SK-N-SH (cell line): Measurements from ENCODE around the gene PTAR1. TPM values are rescaled to one million over a fixed set of nuclear protein-coding genes. Genes with fewer than 3 reads are reported as not detected.

Experiments
- CTCF ChIA-PET: fragments of 300-600, 350-600 bp; formaldehyde crosslinking; extraction: SDS; loops from one replicate; lab custom pipeline; 2021; lab: Yijun Ruan, JAX
- POLR2A ChIA-PET: fragments of 350-600 bp; sonication (Branson Sonifier 250); formaldehyde crosslinking; extraction: SDS; loops from one replicate; lab custom pipeline; 2020; ENCODE audit warnings: antibody characterized with exemption, inconsistent platforms; lab: Yijun Ruan, JAX
- DNase-seq: peaks from one replicate; pipeline ENCODE4 v3.0.0; 2012
- H2AFZ ChIP-seq: fragments of 200-600 bp; sonication (generic); 2 replicates; pipeline ENCODE4 v1.8.1; 2016; ENCODE audit warnings: antibody characterized with exemption, mild to moderate bottlenecking, low read depth
- H3F3A ChIP-seq: fragments of 200-600 bp; sonication (generic); replicated peaks from 2 replicates; pipeline ENCODE3; 2016; ENCODE audit warnings: antibody characterized with exemption, mild to moderate bottlenecking; ENCODE audit not compliant: insufficient read depth
- H3K27ac ChIP-seq, 2 experiments: fragments of 200-500 bp in 1 of 2; fragments of 200-600 bp in 1 of 2; sonication (Bioruptor generic) in 1 of 2; sonication (generic), shearing (Covaris generic) in 1 of 2; 2 replicates each; pipeline versions ENCODE4 v1.5.1 to v1.6.1; 2014 to 2016; ENCODE audit warnings: low read depth in 2 of 2, inconsistent platforms in 1 of 2, low read length in 1 of 2, mild to moderate bottlenecking in 1 of 2, mixed read lengths in 1 of 2
- H3K27me3 ChIP-seq: fragments of 200-600 bp; sonication (generic), shearing (Covaris generic); 2 replicates; pipeline ENCODE4 v1.6.1; 2016; ENCODE audit warnings: mixed run types; ENCODE audit not compliant: insufficient read depth
- H3K36me3 ChIP-seq, 2 experiments: fragments of 200-500 bp in 1 of 2; fragments of 200-600 bp in 1 of 2; sonication (Bioruptor generic) in 1 of 2; sonication (generic) in 1 of 2; replicated peaks in 1 of 2; 2 replicates each; pipeline versions ENCODE3 to v1.5.1; 2014 to 2016; ENCODE audit warnings: low read length in 1 of 2, mild to moderate bottlenecking in 1 of 2; ENCODE audit not compliant: insufficient read depth in 2 of 2, control insufficient read depth in 1 of 2
- H3K4me1 ChIP-seq, 2 experiments: fragments of 200-500 bp in 1 of 2; fragments of 200-600 bp in 1 of 2; sonication (Bioruptor generic) in 1 of 2; sonication (generic), shearing (Covaris generic) in 1 of 2; 2 replicates each; pipeline versions ENCODE4 v1.5.1 to v1.6.1; 2014 to 2016; ENCODE audit warnings: low read depth in 1 of 2, low read length in 1 of 2, mixed run types in 1 of 2; ENCODE audit not compliant: insufficient read depth in 2 of 2, control insufficient read depth in 1 of 2
- H3K4me2 ChIP-seq: fragments of 200-600 bp; sonication (generic), shearing (Covaris generic); 2 replicates; pipeline ENCODE4 v1.6.1; 2017; ENCODE audit warnings: mixed run types
- H3K4me3 ChIP-seq, 2 experiments: fragments of 200-500 bp in 1 of 2; fragments of 200-600 bp in 1 of 2; sonication (Bioruptor generic) in 1 of 2; sonication (generic), shearing (Covaris generic) in 1 of 2; 2 replicates each; pipeline versions ENCODE4 v1.5.1 to v1.8.1; 2014 to 2016; ENCODE audit warnings: low read depth in 2 of 2, inconsistent platforms in 1 of 2, low read length in 1 of 2, mild to moderate bottlenecking in 1 of 2, mixed read lengths in 1 of 2, moderate library complexity in 1 of 2
- H3K79me2 ChIP-seq: fragments of 200-600 bp; sonication (generic); 2 replicates; pipeline ENCODE4 v1.8.1; 2017; ENCODE audit warnings: mild to moderate bottlenecking; ENCODE audit not compliant: insufficient read depth
- H3K9ac ChIP-seq: fragments of 200-600 bp; sonication (generic); 2 replicates; pipeline ENCODE4 v1.6.1; 2017; ENCODE audit warnings: mixed run types
- H3K9me2 ChIP-seq: fragments of 200-600 bp; sonication (generic); 2 replicates; pipeline ENCODE4 v1.6.1; 2017; ENCODE audit warnings: mixed run types
- H3K9me3 ChIP-seq: fragments of 200-600 bp; sonication (generic); 2 replicates; pipeline ENCODE4 v1.6.1; 2017; ENCODE audit warnings: mixed run types, mild to moderate bottlenecking, moderate library complexity
- H4K20me1 ChIP-seq: fragments of 200-600 bp; sonication (generic); 2 replicates; pipeline ENCODE4 v1.6.1; 2017; ENCODE audit warnings: mild to moderate bottlenecking, mixed run types; ENCODE audit not compliant: insufficient read depth
- ELF1 ChIP-seq: IDR thresholded peaks from 2 replicates; pipeline ENCODE4 v1.4.0; 2012
- EP300 ChIP-seq, 2 experiments: IDR thresholded peaks; 2 replicates each; pipeline versions ENCODE4 v1.4.0 to v1.6.1; 2012; ENCODE audit warnings: borderline replicate concordance in 1 of 2, low read depth in 1 of 2, low read length in 1 of 2
- FOSL2 ChIP-seq: IDR thresholded peaks from 2 replicates; pipeline ENCODE4 v1.4.0; 2012; ENCODE audit warnings: low read depth, mild to moderate bottlenecking, moderate library complexity, borderline replicate concordance
- GABPA ChIP-seq: IDR thresholded peaks from 2 replicates; pipeline ENCODE4 v1.4.0; 2012; ENCODE audit warnings: low read depth, mild to moderate bottlenecking
- GATA2 ChIP-seq: sonication (generic); formaldehyde crosslinking; IDR thresholded peaks from 2 replicates; pipeline ENCODE4 v1.5.0; 2020; ENCODE audit warnings: mild to moderate bottlenecking, missing genetic modification reagents
- JUND ChIP-seq: IDR thresholded peaks from 2 replicates; pipeline ENCODE4 v1.4.0; 2012
- MEF2A ChIP-seq: IDR thresholded peaks from 2 replicates; pipeline ENCODE4 v1.4.0; 2012; ENCODE audit warnings: low read depth, borderline replicate concordance
- NFIC ChIP-seq: IDR thresholded peaks from 2 replicates; pipeline ENCODE4 v1.4.0; 2012; ENCODE audit warnings: borderline replicate concordance
- POLR2AphosphoS5 ChIP-seq: IDR thresholded peaks from 2 replicates; pipeline ENCODE4 v1.6.1; 2012; ENCODE audit warnings: low read depth, low read length
- RAD21 ChIP-seq: IDR thresholded peaks from 2 replicates; pipeline ENCODE4 v1.6.1; 2012; ENCODE audit warnings: mild to moderate bottlenecking, low read length
- RCOR1 ChIP-seq: fragments of 150-350 bp; IDR thresholded peaks from 2 replicates; pipeline ENCODE4 v1.6.1; 2017; ENCODE audit warnings: antibody characterized with exemption, low read length
- RXRA ChIP-seq: IDR thresholded peaks from 2 replicates; pipeline ENCODE4 v1.4.0; 2012; ENCODE audit warnings: low read depth, mild to moderate bottlenecking, borderline replicate concordance
- SIN3A ChIP-seq: IDR thresholded peaks from 2 replicates; pipeline ENCODE4 v1.6.1; 2012; ENCODE audit warnings: low read depth, mild to moderate bottlenecking, low read length, moderate library complexity, borderline replicate concordance
- SMC3 ChIP-seq: IDR thresholded peaks from 2 replicates; pipeline ENCODE4 v1.6.1; 2012; ENCODE audit warnings: low read depth, low read length, improper control_type of control experiment
- TAF1 ChIP-seq: IDR thresholded peaks from 2 replicates; pipeline ENCODE4 v1.6.1; 2012; ENCODE audit warnings: low read depth, mild to moderate bottlenecking, low read length, moderate library complexity, borderline replicate concordance
- TCF12 ChIP-seq: IDR thresholded peaks from 2 replicates; pipeline ENCODE4 v1.4.0; 2012
- TEAD4 ChIP-seq: IDR thresholded peaks from 2 replicates; pipeline ENCODE4 v1.4.0; 2012; ENCODE audit warnings: mild to moderate bottlenecking, borderline replicate concordance; ENCODE audit not compliant: insufficient read depth
- YY1 ChIP-seq: IDR thresholded peaks from 2 replicates; pipeline ENCODE4 v1.4.0; 2012; ENCODE audit warnings: low read depth, mild to moderate bottlenecking
- WGBS: methylation state at CpG from one replicate; pipeline ENCODE4 v1.1.6; 2017; ENCODE audit warnings: low lambda C conversion rate; 5-methylcytosine and 5-hydroxymethylcytosine counted together
- polyA plus RNA-seq, 3 experiments: library from polyadenylated mRNA; depleted of rRNA; stranded (reverse); fragments of >200 nt; gene quantifications; 2 replicates each; pipeline ENCODE4 v1.2.3, GENCODE V29; 2012
- TF ChIP-seq, protein P1 (sequence below): fragments of 150-350 bp; IDR thresholded peaks from 2 replicates; pipeline ENCODE4 v1.6.1; 2016; ENCODE audit warnings: mild to moderate bottlenecking, low read depth, low read length
- TF ChIP-seq, protein P2 (sequence below): IDR thresholded peaks from 2 replicates; pipeline ENCODE4 v1.4.0; 2012; ENCODE audit warnings: low read depth, borderline replicate concordance
- TF ChIP-seq, protein P3 (sequence below): IDR thresholded peaks from 2 replicates; pipeline ENCODE4; 2012
- TF ChIP-seq, protein P4 (sequence below): IDR thresholded peaks from 2 replicates; pipeline ENCODE4 v1.4.0; 2012; ENCODE audit warnings: low read depth

The PTAR1 gene
- polyA plus RNA-seq, 1 of the 3 experiments (the other 2 are of a cell fraction), result 4.7 TPM

DNA sequence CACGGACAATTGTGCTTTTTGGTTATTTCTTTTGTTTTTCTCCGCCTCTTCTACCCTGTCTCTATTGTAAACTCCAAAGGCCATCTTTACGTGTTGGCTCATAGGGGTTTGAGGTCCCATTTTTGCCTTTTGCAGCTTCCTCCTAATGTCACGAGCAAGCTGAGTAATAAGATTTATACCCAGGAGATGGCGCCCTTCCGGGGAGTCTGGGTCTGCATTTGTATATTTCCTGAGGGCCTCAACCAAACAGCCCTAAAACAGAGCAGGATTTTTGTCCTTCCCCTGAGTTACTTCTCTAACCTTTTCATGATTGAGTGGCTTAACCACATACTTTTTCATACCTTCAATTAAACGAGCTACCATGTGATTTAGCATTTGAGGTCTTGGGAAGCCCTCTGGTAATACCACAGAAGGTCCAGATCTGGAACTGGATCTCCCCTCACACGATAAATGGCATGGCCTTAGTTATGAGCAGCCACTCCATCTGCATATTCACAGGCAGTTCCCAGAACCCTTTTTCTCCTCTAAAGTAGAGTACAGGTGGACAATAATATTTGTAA is 49.6 kb upstream of the PTAR1 start (continued):
- TF ChIP-seq, protein P1, sequence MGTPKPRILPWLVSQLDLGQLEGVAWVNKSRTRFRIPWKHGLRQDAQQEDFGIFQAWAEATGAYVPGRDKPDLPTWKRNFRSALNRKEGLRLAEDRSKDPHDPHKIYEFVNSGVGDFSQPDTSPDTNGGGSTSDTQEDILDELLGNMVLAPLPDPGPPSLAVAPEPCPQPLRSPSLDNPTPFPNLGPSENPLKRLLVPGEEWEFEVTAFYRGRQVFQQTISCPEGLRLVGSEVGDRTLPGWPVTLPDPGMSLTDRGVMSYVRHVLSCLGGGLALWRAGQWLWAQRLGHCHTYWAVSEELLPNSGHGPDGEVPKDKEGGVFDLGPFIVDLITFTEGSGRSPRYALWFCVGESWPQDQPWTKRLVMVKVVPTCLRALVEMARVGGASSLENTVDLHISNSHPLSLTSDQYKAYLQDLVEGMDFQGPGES, result no peak
- TF ChIP-seq MEF2A (no peak), GATA2 (CRISPR knock-in tag) (no peak), RAD21 (peak; percentile 33), JUND (no peak), TAF1 (no peak)
- TF ChIP-seq, protein P2, sequence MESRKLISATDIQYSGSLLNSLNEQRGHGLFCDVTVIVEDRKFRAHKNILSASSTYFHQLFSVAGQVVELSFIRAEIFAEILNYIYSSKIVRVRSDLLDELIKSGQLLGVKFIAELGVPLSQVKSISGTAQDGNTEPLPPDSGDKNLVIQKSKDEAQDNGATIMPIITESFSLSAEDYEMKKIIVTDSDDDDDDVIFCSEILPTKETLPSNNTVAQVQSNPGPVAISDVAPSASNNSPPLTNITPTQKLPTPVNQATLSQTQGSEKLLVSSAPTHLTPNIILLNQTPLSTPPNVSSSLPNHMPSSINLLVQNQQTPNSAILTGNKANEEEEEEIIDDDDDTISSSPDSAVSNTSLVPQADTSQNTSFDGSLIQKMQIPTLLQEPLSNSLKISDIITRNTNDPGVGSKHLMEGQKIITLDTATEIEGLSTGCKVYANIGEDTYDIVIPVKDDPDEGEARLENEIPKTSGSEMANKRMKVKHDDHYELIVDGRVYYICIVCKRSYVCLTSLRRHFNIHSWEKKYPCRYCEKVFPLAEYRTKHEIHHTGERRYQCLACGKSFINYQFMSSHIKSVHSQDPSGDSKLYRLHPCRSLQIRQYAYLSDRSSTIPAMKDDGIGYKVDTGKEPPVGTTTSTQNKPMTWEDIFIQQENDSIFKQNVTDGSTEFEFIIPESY, result no peak
- TF ChIP-seq, all 33 proteins: peak for 3

DNA sequence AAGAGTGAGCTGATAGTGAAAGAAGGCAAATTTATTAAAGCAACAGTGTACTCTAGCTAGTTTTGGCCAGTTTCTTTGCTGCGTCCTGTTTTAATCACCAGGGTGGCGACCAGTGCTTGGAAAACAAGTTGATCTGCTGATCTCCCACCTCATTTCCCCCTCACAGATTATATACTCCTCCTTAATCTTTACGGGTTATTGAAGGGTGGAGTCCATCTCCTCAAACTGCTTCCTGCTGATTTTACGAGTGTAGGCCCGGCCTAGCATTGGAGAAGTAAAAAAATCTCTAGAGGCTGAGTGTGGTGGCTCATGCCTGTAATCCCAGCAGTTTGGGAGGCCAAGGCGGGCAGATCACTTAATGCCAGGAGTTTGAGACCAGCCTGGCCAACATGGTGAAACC is 46.8 kb upstream of the PTAR1 start:
- H3K4me1 ChIP-seq, result no peaks in the 10 kb centered on the region
- WGBS, result 79% methylated on average over 6 of the region's 6 CpGs
- POLR2A ChIA-PET, result no interaction called here
- no peaks in the 10 kb centered on the region for H4K20me1 ChIP-seq
- CTCF ChIA-PET, result no interaction called here
- no peak for DNase-seq
- H3K4me3 ChIP-seq, result no peak overlapping the region
- no peaks in the 10 kb centered on the region for H3K9me3 ChIP-seq
- no peak overlapping the region for H3K4me2 ChIP-seq
- H3K79me2 ChIP-seq, result no peaks in the 10 kb centered on the region
- H3K36me3 ChIP-seq, result no peaks in the 10 kb centered on the region
- no peaks in the 10 kb centered on the region for H3F3A ChIP-seq
- no peak overlapping the region for H3K9ac ChIP-seq
- no peaks in the 10 kb centered on the region for H3K9me2 ChIP-seq
- H3K27ac ChIP-seq, result no peak overlapping the region
- H2AFZ ChIP-seq, result no peak overlapping the region
- no peaks in the 10 kb centered on the region for H3K27me3 ChIP-seq
- TF ChIP-seq TEAD4 (no peak), NFIC (no peak), GATA2 (CRISPR knock-in tag) (no peak), JUND (no peak), POLR2AphosphoS5 (no peak), YY1 (no peak), RXRA (no peak), SMC3 (no peak), RCOR1 (no peak), SIN3A (no peak), GABPA (no peak), FOSL2 (no peak), EP300 (IDR thresholded peaks at IDR 0.05; ENCODE audit: borderline replicate concordance in 1 of 2, low read depth in 1 of 2, low read length in 1 of 2) (no peak), TCF12 (no peak), ELF1 (no peak), RAD21 (no peak)
- TF ChIP-seq, protein P3, sequence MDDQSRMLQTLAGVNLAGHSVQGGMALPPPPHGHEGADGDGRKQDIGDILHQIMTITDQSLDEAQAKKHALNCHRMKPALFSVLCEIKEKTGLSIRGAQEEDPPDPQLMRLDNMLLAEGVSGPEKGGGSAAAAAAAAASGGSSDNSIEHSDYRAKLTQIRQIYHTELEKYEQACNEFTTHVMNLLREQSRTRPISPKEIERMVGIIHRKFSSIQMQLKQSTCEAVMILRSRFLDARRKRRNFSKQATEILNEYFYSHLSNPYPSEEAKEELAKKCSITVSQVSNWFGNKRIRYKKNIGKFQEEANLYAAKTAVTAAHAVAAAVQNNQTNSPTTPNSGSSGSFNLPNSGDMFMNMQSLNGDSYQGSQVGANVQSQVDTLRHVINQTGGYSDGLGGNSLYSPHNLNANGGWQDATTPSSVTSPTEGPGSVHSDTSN, result no peak
- TF ChIP-seq, protein P4, sequence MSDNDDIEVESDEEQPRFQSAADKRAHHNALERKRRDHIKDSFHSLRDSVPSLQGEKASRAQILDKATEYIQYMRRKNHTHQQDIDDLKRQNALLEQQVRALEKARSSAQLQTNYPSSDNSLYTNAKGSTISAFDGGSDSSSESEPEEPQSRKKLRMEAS, result no peak
